ENCODE measurements around the gene VSIG10L2.

Gene VSIG10L2

GRCh38 chr11:125929445-125930075, 16.3 kb upstream of the VSIG10L2 start:
- no peak for DNase-seq (ENCODE audit: low read depth in 2 of 3, low spot score in 2 of 3)

GRCh38 chr11:125930076-125930450, 15.8 kb upstream of the VSIG10L2 start:
- no peak for DNase-seq (ENCODE audit: low read depth in 2 of 3, low spot score in 2 of 3)

GRCh38 chr11:125931116-125931515, 14.7 kb upstream of the VSIG10L2 start:
- DNase-seq (ENCODE audit: low read depth in 2 of 3, low spot score in 2 of 3), result no peak

- no peak for DNase-seq (ENCODE audit: low read depth in 2 of 3, low spot score in 2 of 3)
Measured at GRCh38 chr11:125931668-125932067, 14.2 kb upstream of the VSIG10L2 start.

GRCh38 chr11:125932301-125932700, 13.5 kb upstream of the VSIG10L2 start:
- no peak for DNase-seq (ENCODE audit: low read depth in 2 of 3, low spot score in 2 of 3)

GRCh38 chr11:125933030-125933813, 12.6 kb upstream of the VSIG10L2 start:
- peak in 1 of 3 experiments; percentile 11 for DNase-seq (ENCODE audit: low read depth in 2 of 3, low spot score in 2 of 3)

- DNase-seq (ENCODE audit: low read depth in 2 of 3, low spot score in 2 of 3), result no peak
Measured at GRCh38 chr11:125934473-125934872, 11.4 kb upstream of the VSIG10L2 start.

GRCh38 chr11:125935056-125935455, 10.8 kb upstream of the VSIG10L2 start:
- DNase-seq (ENCODE audit: low read depth in 2 of 3, low spot score in 2 of 3), result no peak

- DNase-seq (ENCODE audit: low read depth in 2 of 3, low spot score in 2 of 3), result no peak
Measured at GRCh38 chr11:125935618-125936199, 10.1 kb upstream of the VSIG10L2 start.

- DNase-seq (ENCODE audit: low read depth in 2 of 3, low spot score in 2 of 3), result no peak
Measured at GRCh38 chr11:125938418-125938817, 7.4 kb upstream of the VSIG10L2 start.

GRCh38 chr11:125939081-125939521, 6.7 kb upstream of the VSIG10L2 start:
- DNase-seq (ENCODE audit: low read depth in 2 of 3, low spot score in 2 of 3), result no peak

- DNase-seq (ENCODE audit: low read depth in 2 of 3, low spot score in 2 of 3), result no peak
Measured at GRCh38 chr11:125940145-125940544, 5.7 kb upstream of the VSIG10L2 start.

- no peak for DNase-seq (ENCODE audit: low read depth in 2 of 3, low spot score in 2 of 3)
Measured at GRCh38 chr11:125941267-125941618, 4.6 kb upstream of the VSIG10L2 start.

- no peak for DNase-seq (ENCODE audit: low read depth in 2 of 3, low spot score in 2 of 3)
Measured at GRCh38 chr11:125941619-125942611, 3.9 kb upstream of the VSIG10L2 start.

GRCh38 chr11:125942771-125943428, 2.9 kb upstream of the VSIG10L2 start:
- DNase-seq (ENCODE audit: low read depth in 2 of 3, low spot score in 2 of 3), result no peak

- DNase-seq (ENCODE audit: low read depth in 2 of 3, low spot score in 2 of 3), result no peak
Measured at GRCh38 chr11:125943661-125944349, 2.0 kb upstream of the VSIG10L2 start.

- no peak for DNase-seq (ENCODE audit: low read depth in 2 of 3, low spot score in 2 of 3)
Measured at GRCh38 chr11:125944350-125945010, 1.4 kb upstream of the VSIG10L2 start.

GRCh38 chr11:125945011-125945796, 640 bp upstream of the VSIG10L2 start:
- DNase-seq (ENCODE audit: low read depth in 2 of 3, low spot score in 2 of 3), result no peak
